Activated CD8-positive, alpha-beta memory T cell treated with anti-CD3 and anti-CD28 coated beads, Interleukin-2, amount 10 ng/mL, durations not matched to agents 7 days and 5 days (primary cell): ENCODE measurements around the gene ADCY2. TPM values are rescaled to one million over a fixed set of nuclear protein-coding genes. Genes with fewer than 3 reads are reported as not detected.
"Not testable (repeated sequence)": the region's sequence is repeated elsewhere in the genome, so short reads cannot be mapped to it uniquely, and the experiment has no call there.

Source experiments
- ATAC-seq: fragments of 150-1000 bp; cut with Tn5 transposase; one replicate; pipeline ENCODE4 v1.10.0; 2021; ENCODE audit warnings: moderate library complexity
- CTCF ChIA-PET: fragments of 350-600 bp; sonication (Branson Sonifier 250); formaldehyde crosslinking; loops from one replicate; lab custom pipeline; 2021; ENCODE audit warnings: antibody characterized with exemption; lab: Charles Lee
- DNase-seq: peaks from one replicate; pipeline ENCODE4 v3.0.0-alpha.2; 2020
- H3K27ac Mint-ChIP-seq: one replicate; pipeline ENCODE4 v1.8.0; 2021; ENCODE audit warnings: mild to moderate bottlenecking, mixed read lengths
- H3K27me3 Mint-ChIP-seq: one replicate; pipeline ENCODE4 v1.8.0; 2021; ENCODE audit warnings: mixed read lengths
- H3K36me3 Mint-ChIP-seq: one replicate; pipeline ENCODE4 v1.8.0; 2021; ENCODE audit warnings: mild to moderate bottlenecking, mixed read lengths
- H3K4me1 Mint-ChIP-seq: one replicate; pipeline ENCODE4 v1.8.0; 2021; ENCODE audit warnings: mixed read lengths
- H3K4me3 Mint-ChIP-seq: one replicate; pipeline ENCODE4 v1.8.0; 2021; ENCODE audit warnings: mild to moderate bottlenecking, moderate library complexity, mixed read lengths
- H3K9me3 Mint-ChIP-seq: one replicate; pipeline ENCODE4 v1.8.0; 2022; ENCODE audit warnings: low read depth, mixed read lengths
- total RNA-seq, 2 experiments: library from RNA; stranded (reverse); gene quantifications; one replicate each; pipeline ENCODE4 v1.2.3, GENCODE V29; 2021

ADCY2 gene
- total RNA-seq, 2 experiments from 2014 or later: not detected

GRCh38 chr5:7410936-7411511, 15.1 kb downstream of the ADCY2 start:
- no peaks in the 10 kb centered on the region for H3K27me3 Mint-ChIP-seq
- CTCF ChIA-PET: no interaction called here

GRCh38 chr5:7412409-7412808, 16.5 kb downstream of the ADCY2 start:
- CTCF ChIA-PET: no interaction called here
- H3K27me3 Mint-ChIP-seq: no peaks in the 10 kb centered on the region
- DNase-seq: no peak
- H3K27ac Mint-ChIP-seq: no peak overlapping the region
- no peaks in the 10 kb centered on the region for H3K4me1 Mint-ChIP-seq
- H3K4me3 Mint-ChIP-seq: no peak overlapping the region
- ATAC-seq: no peak
- H3K36me3 Mint-ChIP-seq: no peaks in the 10 kb centered on the region
- no peaks in the 10 kb centered on the region for H3K9me3 Mint-ChIP-seq

More at GRCh38 chr5:7410936-7411511, 15.1 kb downstream of the ADCY2 start:
- DNase-seq (no peak), ATAC-seq (no peak)
- Mint-ChIP-seq H3K27ac (no peak overlapping the region), H3K36me3 (no peaks in the 10 kb centered on the region), H3K4me1 (no peaks in the 10 kb centered on the region), H3K9me3 (peaks cover 3% of the 10 kb centered on the region), H3K4me3 (no peak overlapping the region)

GRCh38 chr5:7415123-7415522, 19.2 kb downstream of the ADCY2 start:
- Mint-ChIP-seq H3K27me3 (no peaks in the 10 kb centered on the region), H3K4me3 (no peak overlapping the region), H3K9me3 (no peaks in the 10 kb centered on the region), H3K36me3 (no peaks in the 10 kb centered on the region), H3K27ac (no peak overlapping the region), H3K4me1 (no peaks in the 10 kb centered on the region)
- DNase-seq (no peak), ATAC-seq (no peak)
- CTCF ChIA-PET: no interaction called here

- no peaks in the 10 kb centered on the region for H3K27me3 Mint-ChIP-seq
- DNase-seq: no peak
- H3K4me3 Mint-ChIP-seq: no peak overlapping the region
- CTCF ChIA-PET: no interaction called here
- H3K9me3 Mint-ChIP-seq: no peaks in the 10 kb centered on the region
- no peak overlapping the region for H3K27ac Mint-ChIP-seq
- no peaks in the 10 kb centered on the region for H3K4me1 Mint-ChIP-seq
- H3K36me3 Mint-ChIP-seq: no peaks in the 10 kb centered on the region
- no peak for ATAC-seq
Measured at GRCh38 chr5:7415587-7416535, 19.9 kb downstream of the ADCY2 start.

- Mint-ChIP-seq H3K4me1 (no peaks in the 10 kb centered on the region), H3K4me3 (no peak overlapping the region), H3K36me3 (no peaks in the 10 kb centered on the region), H3K27me3 (no peaks in the 10 kb centered on the region), H3K27ac (no peak overlapping the region), H3K9me3 (no peaks in the 10 kb centered on the region)
- no peak for DNase-seq
- no peak for ATAC-seq
- CTCF ChIA-PET: no interaction called here
Measured at GRCh38 chr5:7418276-7418675, 22.3 kb downstream of the ADCY2 start.

GRCh38 chr5:7419367-7419766, 23.4 kb downstream of the ADCY2 start:
- ATAC-seq (no peak), DNase-seq (no peak)
- H3K9me3 Mint-ChIP-seq: no peaks in the 10 kb centered on the region
- H3K27ac Mint-ChIP-seq: no peak overlapping the region
- H3K27me3 Mint-ChIP-seq: no peaks in the 10 kb centered on the region
- no peak overlapping the region for H3K4me3 Mint-ChIP-seq
- no peaks in the 10 kb centered on the region for H3K4me1 Mint-ChIP-seq
- CTCF ChIA-PET: no interaction called here
- no peaks in the 10 kb centered on the region for H3K36me3 Mint-ChIP-seq

GRCh38 chr5:7419846-7420245, 23.9 kb downstream of the ADCY2 start:
- H3K27me3 Mint-ChIP-seq: no peaks in the 10 kb centered on the region
- no peaks in the 10 kb centered on the region for H3K4me1 Mint-ChIP-seq
- CTCF ChIA-PET: no interaction called here
- H3K36me3 Mint-ChIP-seq: no peaks in the 10 kb centered on the region
- no peak for ATAC-seq
- no peaks in the 10 kb centered on the region for H3K9me3 Mint-ChIP-seq
- no peak overlapping the region for H3K27ac Mint-ChIP-seq
- H3K4me3 Mint-ChIP-seq: no peak overlapping the region
- no peak for DNase-seq

- H3K27ac Mint-ChIP-seq: no peak overlapping the region
- no peaks in the 10 kb centered on the region for H3K9me3 Mint-ChIP-seq
- no peaks in the 10 kb centered on the region for H3K36me3 Mint-ChIP-seq
- no peak for DNase-seq
- no peaks in the 10 kb centered on the region for H3K27me3 Mint-ChIP-seq
- H3K4me1 Mint-ChIP-seq: no peaks in the 10 kb centered on the region
- CTCF ChIA-PET: no interaction called here
- no peak for ATAC-seq
- no peak overlapping the region for H3K4me3 Mint-ChIP-seq
Measured at GRCh38 chr5:7420510-7421280, 24.8 kb downstream of the ADCY2 start.

- H3K36me3 Mint-ChIP-seq: no peaks in the 10 kb centered on the region
- H3K27me3 Mint-ChIP-seq: no peaks in the 10 kb centered on the region
- no peak overlapping the region for H3K27ac Mint-ChIP-seq
- ATAC-seq (no peak), DNase-seq (no peak)
- H3K9me3 Mint-ChIP-seq: no peaks in the 10 kb centered on the region
- no peaks in the 10 kb centered on the region for H3K4me1 Mint-ChIP-seq
- no peak overlapping the region for H3K4me3 Mint-ChIP-seq
- CTCF ChIA-PET: interaction anchor here (0.7 kb wide), 1 partner anchor 9 kb away, joined by 3 read pairs; no protein-coding TSS in a partner anchor
Measured at GRCh38 chr5:7422316-7423106, 26.6 kb downstream of the ADCY2 start.

- H3K27me3 Mint-ChIP-seq, H3K27ac Mint-ChIP-seq, H3K4me1 Mint-ChIP-seq, CTCF ChIA-PET, H3K36me3 Mint-ChIP-seq, H3K9me3 Mint-ChIP-seq, DNase-seq, ATAC-seq, H3K4me3 Mint-ChIP-seq: not testable (repeated sequence)
Measured at GRCh38 chr5:7423231-7423630, 27.3 kb downstream of the ADCY2 start.

- Mint-ChIP-seq H3K27me3 (no peaks in the 10 kb centered on the region), H3K36me3 (no peaks in the 10 kb centered on the region), H3K9me3 (no peaks in the 10 kb centered on the region), H3K27ac (no peak overlapping the region), H3K4me1 (no peaks in the 10 kb centered on the region), H3K4me3 (no peak overlapping the region)
- DNase-seq (no peak), ATAC-seq (no peak)
- CTCF ChIA-PET: no interaction called here
Measured at GRCh38 chr5:7425830-7426229, 29.9 kb downstream of the ADCY2 start.

GRCh38 chr5:7426284-7426683, 30.3 kb downstream of the ADCY2 start:
- no peak for DNase-seq
- H3K4me3 Mint-ChIP-seq: no peak overlapping the region
- H3K27ac Mint-ChIP-seq: no peak overlapping the region

GRCh38 chr5:7434914-7435313, 39.0 kb downstream of the ADCY2 start:
- CTCF ChIA-PET: no interaction called here
- H3K9me3 Mint-ChIP-seq: peaks cover 3% of the 10 kb centered on the region
- no peaks in the 10 kb centered on the region for H3K36me3 Mint-ChIP-seq
- ATAC-seq (no peak), DNase-seq (no peak)
- no peaks in the 10 kb centered on the region for H3K4me1 Mint-ChIP-seq
- H3K27me3 Mint-ChIP-seq: no peaks in the 10 kb centered on the region
- H3K27ac Mint-ChIP-seq: no peak overlapping the region
- H3K4me3 Mint-ChIP-seq: no peak overlapping the region

More at GRCh38 chr5:7426284-7426683, 30.3 kb downstream of the ADCY2 start:
- Mint-ChIP-seq H3K27me3 (no peaks in the 10 kb centered on the region), H3K9me3 (no peaks in the 10 kb centered on the region), H3K36me3 (no peaks in the 10 kb centered on the region), H3K4me1 (no peaks in the 10 kb centered on the region)
- no peak for ATAC-seq
- CTCF ChIA-PET: no interaction called here
